MCF 10A (cell line): ENCODE results near the gene MAPKBP1. TPM values are rescaled to one million over a fixed set of nuclear protein-coding genes. Genes with fewer than 3 reads are reported as not detected.

Experiments
- BruUV-seq: library from RNA; stranded (reverse); fragments of 400-500 nt; replicated peaks from 2 replicates; lab custom pipeline; 2021; lab: Mats Ljungman, UMichigan
- CTCF ChIA-PET: fragments of 300-600 bp; sonication (Branson Sonifier 250); formaldehyde crosslinking; extraction: SDS; loops from one replicate; lab custom pipeline; 2021; ENCODE audit warnings: antibody characterized with exemption, inconsistent platforms; lab: Yijun Ruan, JAX
- POLR2A ChIA-PET: fragments of 300-600, 350-650 bp; sonication (Branson Sonifier 250); formaldehyde crosslinking; extraction: SDS; loops from one replicate; lab custom pipeline; 2020; ENCODE audit warnings: antibody characterized with exemption, inconsistent platforms; lab: Yijun Ruan, JAX
- DNase-seq: peaks from one replicate; pipeline ENCODE4 v3.0.0-alpha.2; 2018; ENCODE audit not compliant: unreplicated experiment
- H3K27ac Mint-ChIP-seq: one replicate; pipeline ENCODE4 v1.8.0; 2022; ENCODE audit warnings: mild to moderate bottlenecking, low read depth, mixed read lengths; ENCODE audit not compliant: unreplicated experiment
- H3K27me3 Mint-ChIP-seq: one replicate; pipeline ENCODE4 v1.8.0; 2022; ENCODE audit warnings: mixed read lengths; ENCODE audit not compliant: insufficient read depth, unreplicated experiment
- H3K36me3 Mint-ChIP-seq: one replicate; pipeline ENCODE4 v1.8.0; 2022; ENCODE audit warnings: mild to moderate bottlenecking, moderate library complexity, mixed read lengths; ENCODE audit not compliant: insufficient read depth, unreplicated experiment
- H3K4me1 Mint-ChIP-seq: one replicate; pipeline ENCODE4 v1.8.0; 2022; ENCODE audit warnings: mixed read lengths; ENCODE audit not compliant: insufficient read depth, unreplicated experiment
- H3K4me3 Mint-ChIP-seq: one replicate; pipeline ENCODE4 v1.8.0; 2022; ENCODE audit warnings: mild to moderate bottlenecking, moderate library complexity, mixed read lengths; ENCODE audit not compliant: unreplicated experiment
- H3K9me3 Mint-ChIP-seq: one replicate; pipeline ENCODE4 v1.8.0; 2022; ENCODE audit warnings: mixed read lengths; ENCODE audit not compliant: unreplicated experiment
- intact Hi-C: fragments of 100-400 bp; cut with micrococcal nuclease; formaldehyde crosslinking; loops from 2 replicates; pipeline ENCODE4 v1.14.1; 2022
- total RNA-seq: library from RNA; stranded (reverse); gene quantifications from 2 replicates; pipeline ENCODE4 v1.2.3, GENCODE V29; 2022
- TF ChIP-seq, protein P1 (sequence below): fragments of 200-600 bp; IDR thresholded peaks from one replicate; pipeline ENCODE4 v1.8.0; 2022; ENCODE audit warnings: antibody characterized with exemption, mild to moderate bottlenecking; ENCODE audit not compliant: unreplicated experiment

Gene MAPKBP1
- total RNA-seq, 1 experiment from 2014 or later, result 35.0 TPM

GRCh38 chr15:41792000-41792637 is 17.8 kb downstream of the MAPKBP1 start:
- POLR2A ChIA-PET, result interaction anchor here (0.6 to 12.5 kb wide), 5 partner anchors 9 to 460 kb away, joined by 3 to 193 read pairs (median 24); partner anchors contain the start of genes MAPKBP1, NUSAP1 and OIP5
- H3K4me3 Mint-ChIP-seq, result no peak overlapping the region

DNA sequence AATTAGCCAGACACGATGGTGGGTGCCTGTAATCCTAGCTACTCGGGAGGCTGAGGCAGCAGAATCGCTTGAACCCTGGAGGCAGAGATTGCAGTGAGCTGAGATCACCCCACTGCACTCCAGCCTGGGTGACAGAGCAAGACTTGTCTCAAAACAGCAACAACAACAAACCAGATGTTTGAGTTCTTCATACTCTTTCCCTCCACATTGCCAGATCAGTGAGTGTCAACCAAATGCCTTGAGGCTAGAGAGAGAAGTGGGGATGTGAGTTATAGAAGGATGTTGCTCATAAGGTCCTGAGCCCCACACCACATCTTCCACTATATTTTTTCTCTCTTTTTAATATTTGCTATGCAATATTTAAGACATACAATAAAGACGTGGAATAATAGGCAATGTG is 19.8 kb downstream of the MAPKBP1 start:
- no TSS peak for BruUV-seq
- ChIA-PET CTCF (interaction anchor here (0.6 to 1.5 kb wide), 5 partner anchors 13 to 329 kb away, joined by 3 to 6 read pairs (median 5); partner anchors contain the start of gene MAPKBP1), POLR2A (interaction anchor here (0.6 to 12.5 kb wide), 4 partner anchors 11 to 379 kb away, joined by 3 to 193 read pairs (median 14); partner anchors contain the start of gene MAPKBP1)
- H3K36me3 Mint-ChIP-seq, result peaks cover 4% of the 10 kb centered on the region
- H3K4me3 Mint-ChIP-seq, result no peak overlapping the region
- no peaks in the 10 kb centered on the region for H3K9me3 Mint-ChIP-seq
- intact Hi-C loops, result no loop called here
- H3K27me3 Mint-ChIP-seq, result no peaks in the 10 kb centered on the region
- H3K27ac Mint-ChIP-seq, result peak overlapping the region; percentile 86
- peaks cover 61% of the 10 kb centered on the region for H3K4me1 Mint-ChIP-seq
- TF ChIP-seq, protein P1, sequence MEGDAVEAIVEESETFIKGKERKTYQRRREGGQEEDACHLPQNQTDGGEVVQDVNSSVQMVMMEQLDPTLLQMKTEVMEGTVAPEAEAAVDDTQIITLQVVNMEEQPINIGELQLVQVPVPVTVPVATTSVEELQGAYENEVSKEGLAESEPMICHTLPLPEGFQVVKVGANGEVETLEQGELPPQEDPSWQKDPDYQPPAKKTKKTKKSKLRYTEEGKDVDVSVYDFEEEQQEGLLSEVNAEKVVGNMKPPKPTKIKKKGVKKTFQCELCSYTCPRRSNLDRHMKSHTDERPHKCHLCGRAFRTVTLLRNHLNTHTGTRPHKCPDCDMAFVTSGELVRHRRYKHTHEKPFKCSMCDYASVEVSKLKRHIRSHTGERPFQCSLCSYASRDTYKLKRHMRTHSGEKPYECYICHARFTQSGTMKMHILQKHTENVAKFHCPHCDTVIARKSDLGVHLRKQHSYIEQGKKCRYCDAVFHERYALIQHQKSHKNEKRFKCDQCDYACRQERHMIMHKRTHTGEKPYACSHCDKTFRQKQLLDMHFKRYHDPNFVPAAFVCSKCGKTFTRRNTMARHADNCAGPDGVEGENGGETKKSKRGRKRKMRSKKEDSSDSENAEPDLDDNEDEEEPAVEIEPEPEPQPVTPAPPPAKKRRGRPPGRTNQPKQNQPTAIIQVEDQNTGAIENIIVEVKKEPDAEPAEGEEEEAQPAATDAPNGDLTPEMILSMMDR, result no peak
- DNase-seq, result no peak

More at GRCh38 chr15:41792000-41792637, 17.8 kb downstream of the MAPKBP1 start:
- H3K4me1 Mint-ChIP-seq, result peaks cover 62% of the 10 kb centered on the region
- no TSS peak for BruUV-seq
- intact Hi-C loops, result no loop called here
- H3K9me3 Mint-ChIP-seq, result no peaks in the 10 kb centered on the region
- no peaks in the 10 kb centered on the region for H3K27me3 Mint-ChIP-seq
- peak overlapping the region; percentile 86 for H3K27ac Mint-ChIP-seq
- TF ChIP-seq, protein P1, result no peak
- CTCF ChIA-PET, result interaction anchor here (1.1 to 1.2 kb wide), 4 partner anchors 9 to 20 kb away, joined by 3 to 5 read pairs (median 3); partner anchors contain the start of gene MAPKBP1
- no peak for DNase-seq
- H3K36me3 Mint-ChIP-seq, result peaks cover 1% of the 10 kb centered on the region

DNA sequence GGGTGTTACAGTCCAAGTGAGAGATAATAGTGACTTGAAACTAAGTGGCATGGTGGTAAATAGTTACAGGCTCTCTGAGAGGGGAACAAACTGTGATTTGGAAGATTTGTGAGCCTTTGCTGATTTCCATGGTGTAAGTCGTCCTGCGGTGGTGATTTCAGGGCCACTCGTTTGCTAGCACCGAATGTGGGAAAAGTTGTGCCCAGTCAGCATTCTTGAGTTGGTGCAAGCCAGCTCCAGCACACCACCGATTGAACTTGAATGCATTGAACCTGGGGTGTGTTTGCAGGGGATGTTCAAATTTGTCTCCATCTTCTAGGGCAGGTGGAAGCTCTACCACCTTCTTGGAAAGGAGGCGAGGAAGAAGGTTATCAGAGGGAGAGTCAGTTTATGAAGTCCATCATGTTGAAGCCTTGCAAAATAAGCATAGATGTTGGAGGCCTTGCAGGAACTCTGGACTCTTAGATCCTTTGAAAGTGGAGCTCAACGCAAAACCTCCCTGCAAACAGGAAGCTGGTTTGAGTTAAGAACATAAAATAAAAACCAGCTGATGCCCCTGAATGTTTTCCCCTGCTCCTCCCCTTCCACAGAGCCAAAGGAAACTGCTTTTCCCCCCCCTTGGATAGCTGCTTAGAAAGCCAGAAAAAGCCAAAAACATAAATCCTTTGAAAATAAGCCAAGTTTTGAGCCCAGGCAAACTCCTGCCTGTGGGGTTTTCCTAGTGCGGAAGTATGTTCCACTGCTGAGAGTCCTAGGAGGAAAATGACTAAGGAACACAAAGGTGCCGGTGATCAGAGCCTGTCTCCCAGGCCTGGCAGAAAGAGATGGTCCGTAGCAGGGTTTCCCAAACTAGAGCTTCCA is 21.9 kb downstream of the MAPKBP1 start:
- peak; percentile 48 for DNase-seq
- POLR2A ChIA-PET, result interaction anchor here (1.7 to 12.5 kb wide), 5 partner anchors 9 to 19 kb away, joined by 7 to 193 read pairs (median 17); partner anchors contain the start of gene MAPKBP1
- TF ChIP-seq, protein P1, result no peak
- Mint-ChIP-seq H3K27me3 (no peaks in the 10 kb centered on the region), H3K9me3 (no peaks in the 10 kb centered on the region), H3K36me3 (peaks cover 18% of the 10 kb centered on the region), H3K27ac (peak overlapping the region; percentile 87), H3K4me1 (peaks cover 42% of the 10 kb centered on the region), H3K4me3 (peak overlapping the region; percentile 1)
- intact Hi-C loops, result no loop called here
- CTCF ChIA-PET, result interaction anchor here (1.0 to 2.4 kb wide), 3 partner anchors 10 to 22 kb away, joined by 3 to 17 read pairs (median 6); partner anchors contain the start of gene MAPKBP1
- no TSS peak for BruUV-seq
